HL-60 (cell line): ENCODE data around the gene NARF.

Source experiments
- DNase-seq, 2 experiments: peaks; one replicate each; pipeline ENCODE4 v3.0.0-alpha.2; 2010 to 2020; ENCODE audit warnings: low read depth in 1 of 2, low spot score in 1 of 2
- H3K27ac ChIP-seq: fragments of 250-450 bp; sonication (Bioruptor Pico); replicated peaks from 2 replicates; pipeline ENCODE4 v1.5.1; 2020; ENCODE audit warnings: mild to moderate bottlenecking, moderate library complexity
- H3K27me3 ChIP-seq: fragments of 250-450 bp; sonication (Bioruptor Pico); 2 replicates; pipeline ENCODE4 v1.5.1; 2021; ENCODE audit warnings: mild to moderate bottlenecking, moderate library complexity; ENCODE audit not compliant: insufficient read depth, poor library complexity, severe bottlenecking
- H3K4me3 ChIP-seq: replicated peaks from 2 replicates; pipeline ENCODE4 v1.5.1; 2011; ENCODE audit warnings: mild to moderate bottlenecking, control low read depth, low read length; ENCODE audit not compliant: insufficient read depth
- GABPA ChIP-seq: IDR thresholded peaks from 2 replicates; pipeline ENCODE4 v1.6.1; 2012; ENCODE audit warnings: low read depth
- POLR2AphosphoS5 ChIP-seq: IDR thresholded peaks from 2 replicates; pipeline ENCODE4 v1.6.1; 2012; ENCODE audit warnings: low read depth
- SPI1 ChIP-seq: IDR thresholded peaks from 2 replicates; pipeline ENCODE4 v1.6.1; 2012; ENCODE audit warnings: low read depth, mild to moderate bottlenecking, borderline replicate concordance
- TF ChIP-seq, protein P1 (sequence below): IDR thresholded peaks from 2 replicates; pipeline ENCODE4 v1.6.1; 2012; ENCODE audit warnings: low read depth; ENCODE audit not compliant: insufficient replicate concordance
- TF ChIP-seq, protein P2 (sequence below): IDR thresholded peaks from one replicate; pipeline ENCODE4 v1.5.1; 2011; ENCODE audit warnings: low read length, control low read depth, inconsistent platforms; ENCODE audit not compliant: insufficient read depth

Gene NARF

GRCh38 chr17:82464567-82464929, 6.0 kb downstream of the NARF start:
- DNase-seq = no peak
- H3K27ac ChIP-seq = no peak overlapping the region
- TF ChIP-seq GABPA (no peak), SPI1 (no peak), POLR2AphosphoS5 (no peak)
- TF ChIP-seq, protein P1, sequence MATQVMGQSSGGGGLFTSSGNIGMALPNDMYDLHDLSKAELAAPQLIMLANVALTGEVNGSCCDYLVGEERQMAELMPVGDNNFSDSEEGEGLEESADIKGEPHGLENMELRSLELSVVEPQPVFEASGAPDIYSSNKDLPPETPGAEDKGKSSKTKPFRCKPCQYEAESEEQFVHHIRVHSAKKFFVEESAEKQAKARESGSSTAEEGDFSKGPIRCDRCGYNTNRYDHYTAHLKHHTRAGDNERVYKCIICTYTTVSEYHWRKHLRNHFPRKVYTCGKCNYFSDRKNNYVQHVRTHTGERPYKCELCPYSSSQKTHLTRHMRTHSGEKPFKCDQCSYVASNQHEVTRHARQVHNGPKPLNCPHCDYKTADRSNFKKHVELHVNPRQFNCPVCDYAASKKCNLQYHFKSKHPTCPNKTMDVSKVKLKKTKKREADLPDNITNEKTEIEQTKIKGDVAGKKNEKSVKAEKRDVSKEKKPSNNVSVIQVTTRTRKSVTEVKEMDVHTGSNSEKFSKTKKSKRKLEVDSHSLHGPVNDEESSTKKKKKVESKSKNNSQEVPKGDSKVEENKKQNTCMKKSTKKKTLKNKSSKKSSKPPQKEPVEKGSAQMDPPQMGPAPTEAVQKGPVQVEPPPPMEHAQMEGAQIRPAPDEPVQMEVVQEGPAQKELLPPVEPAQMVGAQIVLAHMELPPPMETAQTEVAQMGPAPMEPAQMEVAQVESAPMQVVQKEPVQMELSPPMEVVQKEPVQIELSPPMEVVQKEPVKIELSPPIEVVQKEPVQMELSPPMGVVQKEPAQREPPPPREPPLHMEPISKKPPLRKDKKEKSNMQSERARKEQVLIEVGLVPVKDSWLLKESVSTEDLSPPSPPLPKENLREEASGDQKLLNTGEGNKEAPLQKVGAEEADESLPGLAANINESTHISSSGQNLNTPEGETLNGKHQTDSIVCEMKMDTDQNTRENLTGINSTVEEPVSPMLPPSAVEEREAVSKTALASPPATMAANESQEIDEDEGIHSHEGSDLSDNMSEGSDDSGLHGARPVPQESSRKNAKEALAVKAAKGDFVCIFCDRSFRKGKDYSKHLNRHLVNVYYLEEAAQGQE = no peak
- TF ChIP-seq, protein P2, sequence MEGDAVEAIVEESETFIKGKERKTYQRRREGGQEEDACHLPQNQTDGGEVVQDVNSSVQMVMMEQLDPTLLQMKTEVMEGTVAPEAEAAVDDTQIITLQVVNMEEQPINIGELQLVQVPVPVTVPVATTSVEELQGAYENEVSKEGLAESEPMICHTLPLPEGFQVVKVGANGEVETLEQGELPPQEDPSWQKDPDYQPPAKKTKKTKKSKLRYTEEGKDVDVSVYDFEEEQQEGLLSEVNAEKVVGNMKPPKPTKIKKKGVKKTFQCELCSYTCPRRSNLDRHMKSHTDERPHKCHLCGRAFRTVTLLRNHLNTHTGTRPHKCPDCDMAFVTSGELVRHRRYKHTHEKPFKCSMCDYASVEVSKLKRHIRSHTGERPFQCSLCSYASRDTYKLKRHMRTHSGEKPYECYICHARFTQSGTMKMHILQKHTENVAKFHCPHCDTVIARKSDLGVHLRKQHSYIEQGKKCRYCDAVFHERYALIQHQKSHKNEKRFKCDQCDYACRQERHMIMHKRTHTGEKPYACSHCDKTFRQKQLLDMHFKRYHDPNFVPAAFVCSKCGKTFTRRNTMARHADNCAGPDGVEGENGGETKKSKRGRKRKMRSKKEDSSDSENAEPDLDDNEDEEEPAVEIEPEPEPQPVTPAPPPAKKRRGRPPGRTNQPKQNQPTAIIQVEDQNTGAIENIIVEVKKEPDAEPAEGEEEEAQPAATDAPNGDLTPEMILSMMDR = no peak
- no peak overlapping the region for H3K4me3 ChIP-seq
- no peaks in the 10 kb centered on the region for H3K27me3 ChIP-seq

DNA sequence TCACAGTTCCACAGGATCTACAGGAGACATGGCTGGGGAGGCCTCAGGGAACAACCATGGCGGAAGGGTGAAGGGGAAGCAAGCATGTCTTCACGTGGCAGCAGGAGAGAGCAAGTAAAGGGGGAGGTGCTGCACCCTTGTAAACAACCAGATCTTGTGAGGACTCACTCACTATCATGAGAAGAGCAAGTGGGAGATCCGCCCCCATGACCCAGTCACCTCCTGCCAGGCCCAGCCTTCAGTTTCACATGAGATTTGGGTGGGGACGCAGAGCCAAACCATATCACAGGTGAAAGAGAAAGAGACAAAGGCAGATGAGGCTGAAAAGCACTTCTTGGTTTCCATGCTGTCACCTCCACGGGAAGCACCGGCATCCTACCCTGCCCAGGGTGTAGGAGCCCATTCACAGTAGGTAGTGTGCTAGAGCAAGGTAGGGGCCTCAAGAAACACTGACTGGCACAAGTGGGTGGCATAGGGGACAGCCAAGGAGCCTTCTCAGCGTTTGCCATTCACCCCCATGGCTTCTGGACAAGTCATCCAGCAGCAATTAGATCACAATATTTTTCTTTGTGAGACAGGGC, 6.6 kb downstream of the NARF start:
- Histone ChIP-seq H3K27ac (no peak overlapping the region), H3K27me3 (no peaks in the 10 kb centered on the region), H3K4me3 (no peak overlapping the region)
- TF ChIP-seq SPI1 = no peak
- no peak for TF ChIP-seq POLR2AphosphoS5
- TF ChIP-seq GABPA = no peak
- TF ChIP-seq, protein P1 = no peak
- TF ChIP-seq, protein P2 = no peak
- DNase-seq = no peak

DNA sequence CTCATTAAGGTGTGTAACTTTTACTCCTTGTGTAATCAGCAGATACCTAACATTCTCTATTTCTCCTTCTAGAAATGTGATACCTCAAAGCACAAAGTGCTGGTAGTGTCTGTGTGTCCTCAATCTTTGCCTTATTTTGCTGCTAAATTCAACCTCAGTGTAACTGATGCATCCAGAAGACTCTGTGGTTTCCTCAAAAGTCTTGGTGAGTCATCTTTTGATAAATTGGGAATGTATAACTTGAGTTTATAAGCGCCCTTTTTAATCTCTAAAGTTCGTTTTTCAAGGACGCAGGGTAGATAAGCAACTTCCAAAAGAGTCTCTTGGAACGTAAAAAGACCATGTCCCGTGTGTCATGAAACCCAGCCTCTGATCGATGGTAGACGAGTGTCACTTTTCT, 10.2 kb downstream of the NARF start:
- H3K27me3 ChIP-seq = no peaks in the 10 kb centered on the region
- TF ChIP-seq, protein P2 = no peak

DNA sequence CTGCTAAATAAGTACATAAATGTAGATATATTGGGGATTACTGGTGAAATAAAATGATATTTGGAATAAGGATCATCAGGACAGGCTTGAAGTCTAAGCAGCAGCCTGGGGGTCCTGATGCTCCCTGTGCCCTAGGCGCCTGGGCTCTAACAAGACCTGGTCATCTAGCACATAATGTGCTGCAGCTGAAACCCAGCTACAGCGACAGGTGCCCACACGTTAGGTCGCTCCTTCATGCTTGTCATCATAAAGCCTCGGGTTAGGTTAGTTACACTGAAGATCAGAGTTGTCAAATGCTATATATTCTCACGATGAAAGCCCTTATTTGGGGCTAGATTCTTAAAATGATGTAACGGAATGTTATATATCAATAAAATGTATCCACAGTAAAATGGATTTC, 11.5 kb downstream of the NARF start:
- no peak overlapping the region for H3K27ac ChIP-seq
- TF ChIP-seq SPI1 (no peak), POLR2AphosphoS5 (no peak), GABPA (no peak)
- TF ChIP-seq, protein P2 = no peak
- TF ChIP-seq, protein P1 = no peak
- no peak overlapping the region for H3K4me3 ChIP-seq
- H3K27me3 ChIP-seq = no peaks in the 10 kb centered on the region
- no peak for DNase-seq

More for the DNA sequence above, 10.2 kb downstream of the NARF start:
- no peak overlapping the region for H3K27ac ChIP-seq
- no peak for DNase-seq
- no peak overlapping the region for H3K4me3 ChIP-seq
